Raji (cell line): ENCODE results near the gene NID1.

Experiments
- POLR2A ChIP-seq: IDR thresholded peaks from 2 replicates; pipeline ENCODE4 v1.6.1; 2011; ENCODE audit warnings: low read depth, low read length, control low read depth; ENCODE audit not compliant: insufficient read depth

NID1 gene

GRCh38 chr1:236101233-236102200 lies 36.6 kb upstream of the NID1 start:
- TF ChIP-seq POLR2A, result no peak

- no peak for TF ChIP-seq POLR2A
These were observed 35.9 kb upstream of the NID1 start for GRCh38 chr1:236100799-236101198.

DNA sequence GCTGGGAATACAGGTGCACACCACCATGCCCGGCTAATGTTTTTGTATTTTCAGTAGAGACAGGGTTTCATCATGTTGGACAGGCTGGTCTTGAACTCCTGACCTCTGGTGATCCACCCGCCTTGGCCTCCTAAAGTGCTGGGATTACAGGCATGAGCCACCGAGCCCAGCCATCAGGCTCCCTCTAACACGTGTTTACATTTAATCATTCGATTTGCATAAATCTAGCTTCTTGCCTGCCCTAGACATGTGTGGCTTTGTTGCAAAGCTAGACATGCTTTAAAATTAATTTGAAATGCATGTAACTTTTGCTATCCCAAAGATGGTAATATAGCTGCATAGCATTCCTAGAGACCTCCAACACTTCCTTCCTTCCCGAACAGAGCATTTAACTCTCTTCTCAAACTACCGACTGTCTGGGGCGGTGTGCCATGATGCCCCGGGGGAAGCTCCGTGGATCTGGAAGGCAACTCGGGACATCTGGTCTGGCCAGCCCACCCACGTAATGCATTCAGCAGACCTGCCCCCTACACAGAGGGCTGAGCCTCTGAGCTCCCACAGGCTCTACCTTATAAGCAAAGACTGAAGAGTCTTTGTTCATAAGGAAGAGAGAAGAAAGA lies 34.6 kb upstream of the NID1 start:
- no peak for TF ChIP-seq POLR2A

- no peak for TF ChIP-seq POLR2A
These were observed 33.4 kb upstream of the NID1 start for GRCh38 chr1:236098267-236098666.

DNA sequence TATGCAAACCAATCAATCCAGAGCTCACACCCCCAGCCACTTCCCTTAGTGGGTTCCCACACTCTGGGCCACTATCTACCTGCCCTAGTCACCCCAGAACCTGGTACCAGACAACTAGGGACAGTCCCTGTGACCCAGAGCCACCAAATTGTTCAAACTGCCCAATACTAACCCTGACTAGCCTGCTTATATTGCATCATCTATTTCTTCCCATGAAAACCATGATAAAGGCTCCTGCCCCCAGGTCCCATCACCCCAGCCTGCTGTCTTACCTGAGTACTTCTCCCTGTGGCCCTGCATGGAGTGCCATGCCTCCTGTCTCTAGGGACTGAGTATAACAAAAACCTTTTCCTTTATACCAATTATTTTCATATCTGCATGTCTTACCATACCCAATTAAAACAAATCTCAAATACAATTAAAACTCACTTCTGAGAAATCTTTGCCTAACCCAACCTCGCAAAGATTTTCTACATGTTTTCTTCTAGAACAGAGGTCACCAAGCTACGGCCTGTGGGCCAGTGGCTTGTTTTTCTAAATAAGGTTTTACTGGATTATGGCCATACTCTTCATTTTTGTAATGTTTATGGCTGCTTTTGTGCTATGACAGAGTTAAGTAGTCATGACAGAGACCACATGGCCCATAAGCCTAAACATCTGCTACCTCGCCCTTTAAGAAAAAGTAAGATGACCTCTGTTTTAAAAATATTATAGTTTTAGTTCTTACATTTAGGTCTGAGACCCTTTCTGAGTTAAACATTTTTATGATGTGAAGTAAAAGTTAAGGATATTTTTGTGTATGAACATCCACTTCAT lies 31.0 kb upstream of the NID1 start:
- TF ChIP-seq POLR2A, result no peak

GRCh38 chr1:236092899-236093298 lies 28.0 kb upstream of the NID1 start:
- no peak for TF ChIP-seq POLR2A

DNA sequence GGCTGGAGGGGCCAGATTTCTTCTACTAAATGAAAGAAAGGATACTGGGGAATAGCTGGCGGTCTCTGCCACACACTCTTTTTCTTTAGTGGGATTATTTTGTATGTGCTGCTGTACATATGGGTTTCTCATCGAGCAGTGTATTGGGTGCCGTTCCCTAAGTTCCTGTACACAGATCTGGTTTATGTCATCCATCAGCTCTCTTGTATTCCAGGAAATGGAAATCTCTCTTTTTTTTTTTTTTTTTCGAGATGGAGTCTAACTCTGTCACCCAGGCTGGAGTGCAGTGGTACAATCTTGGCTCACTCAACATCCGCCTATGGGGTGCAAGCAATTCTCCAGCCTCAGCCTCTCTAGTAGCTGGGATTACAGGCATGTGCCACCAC lies 27.0 kb upstream of the NID1 start:
- TF ChIP-seq POLR2A, result no peak

GRCh38 chr1:236090741-236091147 lies 25.9 kb upstream of the NID1 start:
- no peak for TF ChIP-seq POLR2A

DNA sequence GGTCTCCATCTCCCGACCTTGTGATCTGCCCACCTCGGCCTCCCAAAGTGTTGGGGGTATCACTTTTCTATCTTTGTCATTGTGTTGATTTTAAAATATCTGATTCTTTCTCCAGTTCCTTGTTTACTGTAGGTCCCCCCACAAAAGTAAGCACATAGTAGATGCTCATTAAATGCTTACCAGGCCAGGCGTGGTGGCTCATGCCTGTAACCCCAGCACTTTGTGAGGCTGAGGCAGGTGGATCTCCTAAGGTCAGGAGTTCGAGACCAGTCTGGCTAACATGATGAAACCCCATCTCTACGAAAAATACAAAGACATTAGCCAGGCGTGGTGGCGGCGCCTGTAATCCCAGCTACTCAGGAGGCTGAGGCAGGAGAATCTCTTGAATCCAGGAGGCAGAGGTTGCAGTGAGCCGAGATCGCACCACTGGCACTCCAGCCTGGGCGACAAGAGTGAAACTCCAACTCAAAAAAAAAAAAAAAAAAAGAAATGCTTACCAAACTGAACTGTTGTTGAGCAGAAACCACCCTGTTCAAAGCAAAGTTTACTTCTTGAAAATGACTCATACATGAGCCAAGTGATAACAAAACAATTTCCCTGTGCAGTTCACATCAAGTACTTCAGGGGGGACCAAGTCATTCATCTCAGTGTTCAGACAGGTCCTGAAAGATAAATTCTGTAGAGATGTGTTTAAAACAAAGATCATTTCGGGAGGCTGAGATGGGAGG lies 24.3 kb upstream of the NID1 start:
- no peak for TF ChIP-seq POLR2A

- TF ChIP-seq POLR2A, result no peak
These were observed 21.6 kb upstream of the NID1 start for GRCh38 chr1:236086537-236086936.

DNA sequence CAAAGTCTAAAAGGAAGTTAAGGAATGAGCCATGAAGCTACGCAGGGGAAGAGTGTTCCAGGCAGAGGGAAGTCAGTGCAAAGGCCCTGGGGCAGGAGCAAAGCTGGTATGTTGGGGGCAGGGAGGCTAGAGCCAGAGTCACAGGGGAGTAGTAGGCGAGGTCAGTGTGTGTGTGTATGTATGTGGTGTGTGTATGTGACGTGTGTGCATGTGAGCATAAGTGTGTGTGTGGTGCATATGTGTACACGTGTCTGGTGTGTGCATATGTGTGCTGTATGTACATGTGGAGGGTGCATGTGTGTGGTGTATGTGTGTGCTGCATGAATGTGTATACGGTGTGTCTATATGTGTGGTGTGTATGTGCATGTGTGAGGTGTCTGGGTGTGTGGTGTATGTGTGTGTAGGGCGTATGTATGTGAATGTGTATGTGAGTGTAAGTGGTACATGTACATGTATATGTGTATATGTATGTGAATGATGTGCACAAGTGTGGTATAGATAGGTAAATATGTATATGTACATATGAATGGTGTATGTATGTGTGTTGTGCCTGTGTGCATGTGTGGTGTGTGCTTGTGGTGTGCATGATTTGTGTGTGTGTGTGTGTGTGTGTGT lies 20.8 kb upstream of the NID1 start:
- no peak for TF ChIP-seq POLR2A

DNA sequence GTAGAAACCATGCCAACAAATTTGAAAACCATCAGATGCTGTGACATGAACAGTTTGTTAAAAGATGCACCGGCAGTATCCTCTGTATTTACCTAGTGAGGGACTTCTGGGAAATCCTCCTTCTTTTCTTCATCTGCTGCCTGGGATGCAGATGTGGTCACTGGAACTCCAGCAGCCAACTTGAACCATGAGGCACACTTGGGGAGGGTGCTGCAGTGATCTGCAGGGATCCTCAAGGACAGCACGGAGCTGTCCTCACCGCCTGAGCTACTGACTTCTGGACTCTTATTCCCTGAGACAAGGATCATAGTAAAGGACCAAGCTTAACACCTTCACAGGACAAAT lies 19.5 kb upstream of the NID1 start:
- no peak for TF ChIP-seq POLR2A

GRCh38 chr1:236083650-236084385 lies 18.9 kb upstream of the NID1 start:
- no peak for TF ChIP-seq POLR2A

DNA sequence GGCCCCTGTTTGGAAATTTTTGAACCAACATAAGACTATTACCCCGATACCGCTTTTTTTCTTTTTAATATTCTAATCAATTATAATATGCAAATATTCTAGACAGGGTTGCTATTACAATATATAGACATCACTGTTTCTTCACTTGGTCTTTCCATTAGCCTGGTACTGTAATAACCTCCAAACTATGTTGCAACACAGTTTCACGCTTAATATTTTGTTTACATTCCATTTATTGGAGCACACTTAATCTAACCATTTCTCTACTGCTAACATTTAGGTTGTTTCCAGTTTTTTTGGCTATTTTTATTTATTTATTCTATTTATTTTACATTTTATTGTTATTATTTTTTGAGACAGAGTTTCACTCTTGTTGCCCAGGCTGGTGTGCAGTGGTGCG lies 17.6 kb upstream of the NID1 start:
- no peak for TF ChIP-seq POLR2A
